GM03348 (cell line): ENCODE data around the gene ECSIT.
A peak's percentile ranks its signal among the peaks of the same experiment; 100 is the strongest.
"Not testable (repeated sequence)": the region's sequence is repeated elsewhere in the genome, so short reads cannot be mapped to it uniquely, and the experiment has no call there.

Experiments used
- DNase-seq: peaks from one replicate; pipeline ENCODE4 v3.0.0; 2012; ENCODE audit warnings: low spot score

ECSIT gene

GRCh38 chr19:11478167-11479089 is 50.5 kb downstream of the ECSIT start:
- DNase-seq = no peak

GRCh38 chr19:11475861-11476260 is 53.1 kb downstream of the ECSIT start:
- no peak for DNase-seq

- not testable (repeated sequence) for DNase-seq
Measured at GRCh38 chr19:11475343-11475742, 53.6 kb downstream of the ECSIT start.

GRCh38 chr19:11473725-11474124 is 55.2 kb downstream of the ECSIT start:
- no peak for DNase-seq

GRCh38 chr19:11468266-11468845 is 60.6 kb downstream of the ECSIT start:
- DNase-seq = not testable (repeated sequence)

- no peak for DNase-seq
Measured at GRCh38 chr19:11465600-11465999, 63.3 kb downstream of the ECSIT start.

- DNase-seq = no peak
Measured at GRCh38 chr19:11464333-11465265, 64.3 kb downstream of the ECSIT start.

- no peak for DNase-seq
Measured at GRCh38 chr19:11463391-11463790, 65.5 kb downstream of the ECSIT start.

- no peak for DNase-seq
Measured at GRCh38 chr19:11461453-11461852, 67.5 kb downstream of the ECSIT start.

GRCh38 chr19:11460207-11460606 is 68.7 kb downstream of the ECSIT start:
- no peak for DNase-seq

GRCh38 chr19:11458912-11459311 is 70.0 kb downstream of the ECSIT start:
- not testable (repeated sequence) for DNase-seq

GRCh38 chr19:11458236-11458900 is 70.6 kb downstream of the ECSIT start:
- no peak for DNase-seq

- DNase-seq = no peak
Measured at GRCh38 chr19:11457831-11458230, 71.1 kb downstream of the ECSIT start.

GRCh38 chr19:11457115-11457514 is 71.8 kb downstream of the ECSIT start:
- peak; percentile 20 for DNase-seq

GRCh38 chr19:11456659-11457058 is 72.3 kb downstream of the ECSIT start:
- no peak for DNase-seq
